HG03558 (cell line): ENCODE results near the gene ACTL7A.

Experiments used
- ATAC-seq: cut with Tn5 transposase; IDR thresholded peaks from one replicate; pipeline ENCODE4 v1.9.1; 2021; ENCODE audit warnings: moderate number of reproducible peaks; ENCODE audit not compliant: unreplicated experiment; ENCODE audit errors: extremely low read depth

ACTL7A gene

DNA sequence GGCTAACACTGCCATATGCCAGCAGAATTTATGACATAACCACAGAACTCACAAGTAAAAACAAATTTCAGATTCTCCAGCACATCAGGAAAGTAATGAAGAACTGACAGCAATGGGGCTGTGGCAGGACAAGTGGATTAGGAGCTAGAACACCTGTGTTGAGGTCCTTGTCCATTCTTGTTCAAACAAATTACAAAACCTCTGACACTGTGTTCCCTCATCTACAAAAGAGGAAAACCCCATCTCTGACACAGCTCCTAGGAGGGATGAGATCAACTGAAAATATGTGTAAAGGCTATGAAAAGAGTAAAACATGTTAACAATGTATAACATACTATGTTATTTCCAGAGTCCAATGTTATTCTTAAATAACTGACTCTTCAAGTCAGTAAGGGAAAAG, 48.3 kb downstream of the ACTL7A start:
- no peak for ATAC-seq

DNA sequence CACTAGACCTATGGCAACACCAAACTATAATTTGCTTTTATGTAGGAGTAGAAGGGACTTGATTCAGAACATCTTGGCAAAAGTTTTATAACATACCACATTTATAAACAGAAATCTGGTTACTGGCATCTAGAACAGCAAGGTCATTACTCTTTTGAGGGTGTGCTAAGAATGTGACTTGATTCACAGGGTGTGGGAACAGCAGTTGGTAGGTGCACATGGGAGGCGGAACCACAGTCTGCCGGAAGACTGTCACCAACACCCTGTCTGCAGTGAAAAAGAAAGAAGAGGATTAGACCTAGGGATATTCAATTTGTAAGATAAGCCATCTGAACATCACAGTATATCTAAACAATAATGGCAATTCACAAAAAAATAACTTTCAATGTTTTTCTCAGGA, 48.8 kb downstream of the ACTL7A start:
- ATAC-seq: no peak

DNA sequence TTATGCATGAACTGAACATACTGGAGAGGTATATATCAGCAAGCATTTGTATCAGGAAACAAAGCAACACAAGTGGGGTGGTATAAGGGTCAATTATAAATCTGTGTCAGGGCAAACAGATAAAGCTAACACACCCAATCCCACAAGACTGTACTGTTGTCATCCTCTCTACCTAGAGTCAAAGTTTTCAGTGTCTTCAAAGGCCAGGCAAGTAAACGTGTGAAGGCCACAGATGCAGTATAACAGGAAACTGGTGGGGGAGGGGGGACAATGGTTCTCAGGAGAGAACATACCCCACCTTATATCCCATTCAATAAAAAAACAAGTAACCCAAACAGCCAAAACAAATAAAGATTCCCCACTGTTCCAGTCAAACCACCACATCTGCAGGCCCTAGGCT, 49.8 kb downstream of the ACTL7A start:
- ATAC-seq: no peak
